HG02943 (cell line): ENCODE measurements around the gene APOA4.

Experiments used
- ATAC-seq: cut with Tn5 transposase; IDR thresholded peaks from one replicate; pipeline ENCODE4 v1.9.1; 2021; ENCODE audit warnings: mild to moderate bottlenecking, low read depth, moderate library complexity; ENCODE audit not compliant: unreplicated experiment

Gene APOA4

DNA sequence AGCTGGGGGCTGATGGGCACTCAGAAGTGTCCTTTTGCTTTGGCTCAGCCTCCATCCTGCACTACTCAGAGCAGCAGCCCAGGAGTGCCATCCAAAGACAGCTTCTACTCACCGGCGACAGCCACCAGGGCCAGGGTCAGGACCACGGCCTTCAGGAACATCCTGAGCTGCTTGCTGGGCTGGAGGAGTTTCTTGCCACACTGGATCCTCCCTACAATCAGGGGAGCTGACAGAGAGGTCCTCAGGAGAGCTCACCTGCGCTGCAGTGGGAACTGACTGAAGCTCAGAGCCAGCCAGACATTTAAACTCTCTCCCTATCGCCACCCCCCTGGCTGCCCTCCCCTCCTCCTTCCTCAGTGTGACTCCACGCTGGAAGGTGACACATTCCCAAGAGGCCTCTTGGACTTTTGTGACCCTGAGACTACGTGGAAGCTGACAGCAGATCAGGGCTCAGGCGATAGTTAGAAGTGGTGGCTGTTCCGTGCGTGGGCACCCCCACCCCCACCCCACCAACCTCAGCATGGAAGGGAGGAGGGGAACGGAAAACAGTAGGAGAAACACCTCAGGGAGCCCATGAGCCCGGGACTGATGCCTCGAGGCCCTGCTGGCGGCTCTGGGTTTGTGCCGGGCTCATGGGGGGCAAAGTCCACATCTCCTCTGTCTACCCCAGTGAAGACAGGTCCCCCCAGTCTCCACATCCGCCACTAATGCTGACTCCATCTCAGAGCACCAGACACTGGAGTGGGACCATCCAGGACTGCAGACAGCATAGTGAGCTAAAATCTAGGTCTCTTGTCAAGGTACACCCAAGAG lies at the start of gene APOA4:
TSS of gene APOA4 (minus strand) at position 274 of the 813 bp plus-strand sequence. CDS start at position 161, 113 bp downstream.
- ATAC-seq = no peak

DNA sequence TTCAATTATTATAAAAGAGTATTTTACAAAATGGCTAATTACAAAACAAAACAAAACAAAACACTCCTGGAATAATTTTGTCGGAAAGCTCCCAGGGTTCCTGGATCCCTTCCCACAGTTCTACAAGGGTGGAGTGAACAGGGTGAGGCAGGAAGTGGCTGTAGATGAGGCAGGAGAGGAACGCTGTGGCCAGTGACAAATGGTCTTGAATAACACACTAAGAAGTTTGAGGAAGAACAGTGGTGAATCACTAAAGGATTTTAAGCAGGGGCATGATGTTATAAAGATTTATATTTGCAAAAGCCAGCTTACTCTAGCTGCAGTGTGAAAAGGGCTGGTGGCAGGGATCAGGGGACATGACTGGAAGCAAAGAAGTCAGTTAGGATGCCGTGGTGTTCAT lies 48.1 kb upstream of the APOA4 start:
- no peak for ATAC-seq

DNA sequence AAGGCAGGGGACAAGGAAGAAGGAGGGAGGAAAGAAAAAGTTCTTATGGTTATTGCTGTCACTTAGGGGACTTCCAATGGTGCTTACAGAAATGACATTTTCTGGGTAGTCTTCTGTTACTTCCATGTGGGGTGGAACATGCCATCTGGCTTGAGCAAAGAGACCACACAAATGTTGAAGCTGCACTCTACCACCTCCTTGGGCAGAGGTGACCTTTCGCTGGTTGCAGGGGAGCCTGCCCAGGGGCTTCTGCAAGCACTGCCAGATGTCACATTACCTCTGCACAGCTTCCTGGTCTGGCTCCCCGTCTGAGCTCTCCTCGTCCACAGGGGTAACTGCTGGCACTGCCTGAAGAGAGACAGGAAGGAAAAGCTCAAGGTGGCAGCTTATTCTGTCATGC lies 47.0 kb upstream of the APOA4 start:
- ATAC-seq = no peak

DNA sequence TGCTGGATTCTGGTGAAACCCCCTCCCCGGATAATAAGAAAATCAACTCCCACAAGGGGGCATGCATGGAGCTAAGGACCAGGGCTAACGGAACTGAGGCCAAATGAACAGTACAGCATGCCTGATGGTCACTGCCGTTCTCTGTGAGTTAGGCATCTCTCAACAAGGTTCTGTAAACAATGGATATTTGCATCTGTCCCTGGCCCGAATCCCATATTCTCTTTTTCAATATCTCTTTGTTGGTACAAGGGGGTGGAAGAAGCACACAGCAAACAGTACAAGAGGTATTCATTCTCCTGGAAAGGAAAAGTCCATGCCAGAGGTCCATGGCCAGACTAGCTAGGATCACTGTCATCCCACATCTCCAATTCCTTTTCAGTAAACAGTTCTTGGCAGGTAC lies 46.5 kb upstream of the APOA4 start:
- ATAC-seq = no peak

DNA sequence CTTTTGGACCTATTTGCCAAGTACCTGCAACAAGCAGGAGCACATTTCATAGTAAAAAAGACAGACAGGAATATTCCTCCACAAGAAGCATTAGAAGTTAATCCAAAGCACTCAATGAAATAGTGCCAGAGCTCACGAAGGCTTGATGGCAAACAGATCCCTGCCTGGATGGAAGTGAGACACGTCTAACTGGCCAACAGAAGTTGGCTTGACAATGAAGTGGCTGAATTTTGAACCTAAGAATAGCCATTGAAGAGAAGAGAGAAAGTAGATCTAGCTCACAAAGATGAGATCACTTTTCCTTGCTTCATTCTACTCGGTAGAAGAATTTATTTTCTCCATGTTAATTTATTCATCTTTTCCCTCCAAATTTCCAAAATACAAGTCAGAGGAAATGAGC lies 45.0 kb upstream of the APOA4 start:
- ATAC-seq = no peak

DNA sequence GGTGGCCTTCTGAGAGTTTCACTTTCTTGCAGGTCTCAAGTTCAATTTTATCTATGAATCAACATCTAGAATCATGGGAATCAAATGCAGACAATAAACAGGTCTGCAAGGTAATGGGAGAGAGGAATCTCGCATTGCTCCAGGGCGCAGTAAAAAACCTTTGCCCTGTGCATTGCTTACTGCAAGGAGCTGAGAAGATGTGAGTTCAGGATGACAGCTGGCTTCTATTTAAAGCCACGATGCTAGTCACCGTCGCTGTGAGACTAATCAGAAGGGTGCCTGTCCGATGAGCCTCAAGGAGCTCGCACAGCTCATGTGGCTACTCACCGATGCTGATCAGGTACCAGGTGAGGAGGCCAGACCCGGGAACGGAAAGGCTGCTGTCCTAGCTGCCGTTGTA lies 44.5 kb upstream of the APOA4 start:
- ATAC-seq = no peak

DNA sequence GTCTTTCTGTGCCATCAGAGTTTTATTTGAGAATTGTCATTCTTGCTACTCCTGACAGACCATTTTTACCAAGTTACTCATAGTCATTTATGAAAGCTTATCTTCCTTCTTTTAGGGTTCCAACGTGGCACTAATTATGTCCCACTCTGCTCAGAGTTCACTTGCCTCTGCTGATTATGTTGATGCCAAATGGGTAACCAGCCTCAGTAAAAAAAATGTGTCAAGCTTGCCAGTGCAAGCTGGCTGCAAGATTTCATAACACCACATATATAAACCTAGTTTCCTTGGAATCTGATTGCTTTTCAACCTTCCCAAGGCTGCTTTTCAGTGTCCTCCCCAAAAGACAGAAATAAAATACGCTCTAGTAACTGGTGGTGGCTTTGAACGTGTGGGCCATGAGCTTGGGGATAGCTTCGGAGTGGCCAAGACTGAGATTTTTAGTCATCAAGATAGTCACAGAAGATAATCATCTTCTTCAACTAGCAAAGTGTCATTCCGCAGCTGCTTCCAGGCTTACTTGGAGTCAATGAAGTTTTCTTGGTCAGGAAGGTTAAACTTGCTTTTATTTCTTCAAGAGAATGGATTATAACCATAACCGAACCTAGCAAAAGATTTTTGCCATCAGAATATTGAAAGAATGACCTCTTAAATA lies 43.8 kb upstream of the APOA4 start:
- ATAC-seq = no peak

DNA sequence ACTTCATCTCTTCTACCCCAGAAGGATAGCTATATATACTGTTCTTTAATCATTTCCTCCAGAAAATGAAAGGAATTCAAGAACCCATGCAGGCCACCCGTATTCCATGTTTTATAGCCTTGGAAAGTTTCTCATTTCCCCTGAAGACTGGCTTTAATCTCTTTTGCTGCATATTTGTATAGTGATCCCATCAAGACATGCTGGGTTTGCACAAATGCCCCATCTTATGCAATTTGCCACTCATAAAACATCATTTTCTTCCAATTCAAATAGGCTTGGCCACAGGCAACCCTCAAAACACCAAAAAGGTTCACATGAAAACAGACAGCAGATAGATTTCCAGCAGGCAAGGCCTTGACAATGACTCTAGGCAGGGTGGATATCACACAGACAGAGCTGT lies 42.6 kb upstream of the APOA4 start:
- ATAC-seq = no peak

DNA sequence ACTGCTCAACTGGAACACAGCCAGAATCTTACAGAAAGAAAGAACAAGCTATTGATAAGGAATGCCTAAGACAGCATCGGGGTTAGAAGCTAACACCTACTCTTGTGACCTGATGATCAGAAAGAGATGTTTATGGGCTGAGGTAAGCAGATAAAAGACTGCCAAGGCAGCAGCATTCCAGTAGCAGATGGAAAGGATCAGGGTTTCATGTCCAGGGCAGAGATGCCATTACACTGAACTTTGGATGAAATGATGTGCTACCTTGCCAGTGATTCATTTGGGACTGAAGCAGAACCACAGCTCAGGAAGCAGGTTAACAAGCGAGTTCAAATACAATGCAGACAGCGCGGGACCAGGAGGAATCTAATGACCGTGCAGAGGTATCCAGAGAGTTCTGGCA lies 41.4 kb upstream of the APOA4 start:
- ATAC-seq = no peak

DNA sequence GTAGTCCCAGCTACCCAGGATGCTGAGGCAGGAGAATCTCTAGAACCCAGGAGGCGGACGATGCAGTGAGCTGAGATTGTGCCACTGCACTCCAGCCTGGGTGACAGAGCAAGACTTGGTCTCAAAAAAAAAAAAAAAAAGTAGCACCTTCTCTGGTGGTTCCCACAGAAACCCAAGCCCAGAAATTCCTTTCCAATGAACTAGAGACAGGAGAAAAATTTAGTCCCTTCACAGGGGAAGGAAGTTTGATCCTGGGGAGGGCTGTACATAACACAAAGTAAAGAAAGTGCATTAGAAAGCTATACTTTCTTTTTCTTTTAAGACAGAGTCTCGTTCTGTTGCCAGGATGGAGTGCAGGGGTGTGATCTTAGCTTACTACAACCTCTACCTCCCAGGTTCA lies 39.8 kb upstream of the APOA4 start:
- no peak for ATAC-seq

DNA sequence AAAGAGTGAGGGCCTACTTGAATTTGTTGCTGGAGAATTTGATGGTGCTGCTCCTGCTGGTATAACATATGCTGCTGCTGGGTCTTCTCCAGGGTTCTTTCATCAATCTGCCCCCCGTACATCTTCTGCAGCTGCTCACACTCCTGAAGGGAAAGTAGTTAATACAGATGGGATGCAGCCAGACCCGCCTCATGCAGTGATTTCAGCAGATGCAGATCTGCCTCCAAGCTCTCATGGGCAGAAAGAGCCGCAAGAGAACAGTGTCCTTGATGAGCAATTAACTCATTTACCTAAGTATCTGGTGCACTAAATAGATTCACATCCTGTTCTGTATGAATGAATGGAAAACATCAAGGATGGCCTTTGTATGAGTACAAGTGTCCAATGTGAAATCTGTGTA lies 39.1 kb upstream of the APOA4 start:
- ATAC-seq = no peak

DNA sequence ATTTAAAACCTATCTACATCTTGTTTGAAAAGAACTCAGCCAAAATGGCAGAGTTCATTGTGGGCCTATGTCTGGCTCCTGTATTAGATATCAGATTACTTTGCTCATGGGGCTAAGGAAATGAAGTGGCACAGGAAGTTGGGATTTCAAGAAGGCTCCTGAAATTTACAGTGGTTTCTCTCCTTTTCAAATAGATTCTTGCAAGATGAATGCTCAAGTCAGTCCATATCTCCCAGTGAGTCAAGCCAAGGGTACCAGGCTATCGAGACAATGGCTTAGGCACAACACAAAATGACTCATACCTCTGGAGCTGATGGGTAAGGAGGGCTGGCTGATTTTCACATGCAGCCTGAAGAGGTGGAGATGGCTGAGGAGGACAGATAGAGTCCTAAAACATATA lies 38.4 kb upstream of the APOA4 start:
- no peak for ATAC-seq

DNA sequence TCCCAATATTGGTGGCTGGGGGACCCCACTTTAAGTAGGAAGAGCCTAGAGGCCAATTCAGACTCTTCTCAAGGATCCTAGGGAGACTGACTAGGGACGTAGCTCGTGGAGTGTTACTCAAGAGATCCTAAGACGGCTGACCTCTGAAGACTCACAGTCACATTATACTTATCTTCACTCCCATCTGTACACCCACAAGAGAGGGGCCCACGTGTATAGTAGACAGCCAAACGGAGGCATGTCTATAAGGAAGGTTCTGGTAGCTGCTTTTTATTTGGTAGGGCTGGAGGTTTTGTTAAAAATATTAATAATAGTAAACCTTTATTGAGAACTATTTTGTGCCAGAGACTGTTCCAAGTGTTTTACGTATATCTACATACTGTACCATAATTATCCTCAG lies 37.2 kb upstream of the APOA4 start:
- ATAC-seq = no peak

DNA sequence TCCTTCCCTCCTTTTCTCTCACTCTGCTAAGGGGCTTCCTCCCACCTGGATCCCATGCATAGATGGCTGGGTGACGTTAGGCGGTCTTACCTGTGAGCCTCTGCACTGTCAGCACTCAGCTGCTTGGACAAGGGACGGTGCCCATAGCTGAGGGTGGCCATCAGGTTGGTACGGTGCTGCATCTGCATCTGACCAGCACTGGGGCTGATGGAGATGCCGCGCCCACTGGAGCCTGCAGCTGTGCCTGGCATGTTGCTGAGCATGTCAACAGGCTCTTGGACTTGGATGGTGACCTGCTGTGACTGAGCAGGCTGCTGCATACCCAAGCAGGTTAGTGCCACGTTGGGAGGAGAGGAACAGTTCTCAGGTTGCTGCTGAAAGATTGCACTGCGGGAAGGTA lies 36.1 kb upstream of the APOA4 start:
- no peak for ATAC-seq

DNA sequence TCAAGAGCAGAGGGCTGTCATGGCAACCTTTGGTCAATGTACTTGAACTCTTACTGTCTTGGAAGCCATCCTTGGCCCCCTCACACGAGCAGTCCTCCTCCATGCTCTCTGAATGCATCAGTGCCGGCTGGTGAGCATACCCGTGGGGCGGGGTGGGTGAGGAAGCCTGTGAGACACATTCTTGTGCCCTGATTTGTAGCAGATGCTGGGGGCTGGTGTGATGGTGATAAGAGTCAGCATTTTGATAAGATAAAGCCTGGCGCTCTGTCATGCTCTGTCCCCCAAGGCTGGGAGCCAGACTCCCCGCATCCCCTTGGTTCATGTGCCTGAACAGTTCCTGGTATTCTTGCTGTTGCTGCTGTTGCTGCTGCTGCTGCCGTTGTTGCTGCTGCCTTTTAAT lies 34.8 kb upstream of the APOA4 start:
- ATAC-seq = no peak

DNA sequence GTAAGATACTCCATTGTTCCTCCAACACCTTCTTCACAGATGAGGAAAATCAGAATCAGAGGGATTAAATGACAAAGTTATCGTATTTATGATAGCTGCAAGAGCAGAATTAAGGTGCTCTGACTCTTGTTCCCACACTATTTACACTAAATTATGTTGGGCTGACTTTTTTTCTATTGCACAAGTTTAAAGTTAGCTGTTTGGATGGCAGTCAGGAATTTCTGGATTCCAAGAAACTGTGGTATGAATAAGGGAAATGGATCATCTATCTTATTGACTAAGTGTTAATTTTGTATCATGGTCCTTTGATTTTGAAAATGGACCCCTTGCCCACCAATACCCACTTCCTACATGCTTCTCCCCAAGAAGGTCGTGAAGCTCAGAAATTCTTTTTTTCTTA lies 34.2 kb upstream of the APOA4 start:
- no peak for ATAC-seq

DNA sequence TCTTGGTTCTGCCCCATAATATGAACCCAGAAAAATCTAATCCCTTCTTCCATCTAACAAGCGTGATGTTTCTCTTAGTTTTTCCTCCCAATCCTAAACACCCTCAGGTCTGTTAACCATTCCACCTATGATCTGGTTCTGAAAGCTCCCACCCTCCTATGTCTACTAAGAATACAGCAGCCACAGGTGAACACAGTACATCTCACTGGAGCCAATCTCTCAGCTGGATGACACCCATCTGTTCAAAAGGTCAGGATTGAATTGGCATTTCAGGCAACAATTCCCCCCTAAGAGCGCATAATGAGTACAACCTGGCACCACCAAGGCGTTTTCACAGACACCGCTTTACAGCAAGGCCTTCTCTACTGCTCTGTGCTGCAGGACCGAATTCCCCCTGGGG lies 33.3 kb upstream of the APOA4 start:
- no peak for ATAC-seq

DNA sequence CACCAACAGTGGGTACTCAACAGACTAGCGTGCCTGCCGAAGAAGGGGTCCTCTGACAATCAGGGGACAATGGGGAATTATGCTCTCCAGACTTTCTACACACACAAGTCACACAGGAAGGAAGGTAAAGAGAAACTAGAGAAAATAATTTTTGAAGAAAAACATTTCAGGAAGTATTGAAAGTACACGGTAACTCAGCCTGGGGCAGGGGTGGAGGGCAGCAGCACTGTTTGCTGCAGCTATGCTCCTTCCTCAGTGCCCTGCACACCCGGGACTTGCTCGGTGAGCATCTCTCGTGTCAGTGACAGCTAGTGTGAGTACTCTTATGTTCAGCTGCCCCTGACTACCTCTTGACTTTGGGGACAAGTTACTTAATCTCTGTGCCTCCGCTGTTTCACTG lies 32.3 kb upstream of the APOA4 start:
- no peak for ATAC-seq

DNA sequence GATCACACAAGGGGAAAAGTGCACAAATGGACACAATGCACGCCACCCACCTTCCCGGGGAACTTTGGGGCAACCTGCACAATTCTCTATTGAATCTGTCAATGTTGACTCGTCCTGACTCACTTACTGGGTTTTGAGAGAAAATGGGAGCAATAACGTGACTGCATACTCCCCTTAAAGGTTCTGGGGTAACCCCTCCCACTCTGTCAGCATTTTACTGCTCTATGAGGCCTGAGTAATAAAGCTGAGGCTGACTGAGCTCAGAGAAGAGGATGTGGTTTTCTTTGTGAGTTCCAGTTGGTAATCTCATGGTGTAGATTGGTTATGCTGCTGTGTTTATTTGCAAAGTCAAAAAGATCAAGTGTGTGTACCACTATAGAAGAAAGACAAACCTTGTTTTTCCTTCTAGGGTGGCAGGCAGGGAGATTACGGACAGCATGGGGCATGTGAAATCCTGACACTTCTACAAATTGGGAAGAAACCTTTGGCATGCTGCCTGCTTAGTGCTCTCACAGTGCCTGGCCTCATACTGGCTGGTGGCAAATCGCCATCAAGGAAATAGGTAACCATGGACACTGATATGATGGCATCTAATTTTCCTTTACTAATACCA lies 30.5 kb upstream of the APOA4 start:
- peak; percentile 92 for ATAC-seq

DNA sequence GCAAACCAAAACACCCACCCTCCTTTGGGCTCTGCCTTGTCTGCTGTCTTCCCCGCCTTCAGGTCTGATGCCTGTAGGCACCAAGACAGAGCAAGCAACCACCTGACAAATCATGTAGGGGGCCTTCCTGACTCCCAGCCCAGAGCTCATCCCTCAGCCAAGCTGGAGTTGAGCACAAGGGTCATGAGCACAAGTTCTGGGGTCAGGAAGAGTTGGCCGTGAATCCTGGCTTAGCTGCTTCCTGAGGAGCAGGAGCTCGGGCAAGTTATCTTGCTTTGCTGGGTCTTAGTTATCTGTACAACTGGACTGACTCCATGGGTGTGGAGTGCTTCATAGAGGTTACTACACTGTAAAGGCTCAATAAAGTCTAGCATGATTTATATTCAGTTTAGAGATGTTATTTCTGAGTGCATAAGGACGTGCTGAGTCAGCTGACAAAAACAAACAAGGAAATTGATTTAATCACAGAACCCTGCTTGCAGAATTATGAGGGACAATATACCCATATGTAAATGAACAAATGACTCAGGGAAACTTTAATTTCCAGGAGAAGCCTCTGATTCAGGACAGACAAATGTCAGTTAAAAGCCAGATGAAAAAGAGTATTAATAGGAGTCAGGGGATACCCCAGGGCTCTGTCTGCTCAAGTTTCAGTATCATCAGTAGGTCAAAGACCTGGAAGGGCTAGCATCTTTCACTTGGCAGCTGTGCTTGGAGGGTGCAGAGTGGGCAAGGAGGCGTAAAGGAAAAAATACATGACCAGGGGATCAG lies 29.3 kb upstream of the APOA4 start:
- ATAC-seq = no peak

DNA sequence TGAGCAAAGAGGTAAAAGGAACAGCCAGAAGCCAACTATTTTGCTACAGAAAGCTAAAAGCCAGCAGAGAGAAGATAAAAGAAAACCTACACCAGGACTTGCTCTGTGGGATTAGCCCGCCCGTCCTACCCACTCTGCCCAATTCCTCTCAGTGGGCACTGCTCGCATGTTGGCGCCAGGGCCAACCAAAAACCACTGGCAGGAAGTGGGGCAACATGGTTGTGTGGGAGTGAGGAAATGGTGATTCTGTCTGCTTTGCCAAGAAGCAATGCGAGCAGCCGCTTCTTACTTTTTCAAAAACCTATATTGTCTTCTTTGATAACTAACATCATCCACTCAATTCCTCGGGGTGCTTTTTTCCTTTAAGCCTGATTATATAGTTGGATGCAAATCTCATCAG lies 28.5 kb upstream of the APOA4 start:
- ATAC-seq = no peak
